ENCODE data around the gene SLC25A11. TPM values are rescaled to one million over a fixed set of nuclear protein-coding genes. Genes with fewer than 3 reads are reported as not detected.

Gene SLC25A11
- total RNA-seq, 1 experiment from 2014 or later, result 82.6 TPM

DNA sequence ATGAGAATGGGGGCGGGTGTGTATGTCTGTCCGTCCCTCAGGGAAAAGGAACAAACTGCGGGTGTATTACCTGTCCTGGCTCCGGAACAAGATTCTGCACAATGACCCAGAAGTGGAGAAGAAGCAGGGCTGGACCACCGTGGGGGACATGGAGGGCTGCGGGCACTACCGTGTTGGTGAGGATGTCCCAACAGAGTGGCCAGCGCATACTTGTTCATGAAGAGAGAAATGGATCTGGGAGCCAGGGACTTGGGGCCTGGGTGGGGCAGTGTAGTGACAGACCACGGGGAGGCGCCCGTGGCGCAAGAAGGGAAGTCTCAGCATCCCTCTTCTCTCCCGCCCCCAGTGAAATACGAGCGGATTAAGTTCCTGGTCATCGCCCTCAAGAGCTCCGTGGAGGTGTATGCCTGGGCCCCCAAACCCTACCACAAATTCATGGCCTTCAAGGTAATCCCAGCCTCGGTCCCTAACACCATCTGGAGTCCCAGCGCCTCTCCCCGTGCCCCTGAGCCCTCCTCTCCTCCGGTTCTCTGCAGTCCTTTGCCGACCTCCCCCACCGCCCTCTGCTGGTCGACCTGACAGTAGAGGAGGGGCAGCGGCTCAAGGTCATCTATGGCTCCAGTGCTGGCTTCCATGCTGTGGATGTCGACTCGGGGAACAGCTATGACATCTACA, 44.1 kb downstream of the SLC25A11 start:
- no peak for DNase-seq (ENCODE audit: low spot score)

DNA sequence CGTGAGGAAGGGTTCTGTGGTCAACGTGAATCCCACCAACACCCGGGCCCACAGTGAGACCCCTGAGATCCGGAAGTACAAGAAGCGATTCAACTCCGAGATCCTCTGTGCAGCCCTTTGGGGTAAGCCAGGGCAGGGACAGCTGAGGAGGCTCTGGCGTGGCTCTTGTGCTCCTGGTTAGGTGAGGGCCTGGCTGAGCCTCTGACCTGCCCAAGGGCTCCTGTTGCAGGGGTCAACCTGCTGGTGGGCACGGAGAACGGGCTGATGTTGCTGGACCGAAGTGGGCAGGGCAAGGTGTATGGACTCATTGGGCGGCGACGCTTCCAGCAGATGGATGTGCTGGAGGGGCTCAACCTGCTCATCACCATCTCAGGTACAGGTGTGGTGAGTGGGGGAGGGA, 44.7 kb downstream of the SLC25A11 start:
- DNase-seq (ENCODE audit: low spot score), result no peak

DNA sequence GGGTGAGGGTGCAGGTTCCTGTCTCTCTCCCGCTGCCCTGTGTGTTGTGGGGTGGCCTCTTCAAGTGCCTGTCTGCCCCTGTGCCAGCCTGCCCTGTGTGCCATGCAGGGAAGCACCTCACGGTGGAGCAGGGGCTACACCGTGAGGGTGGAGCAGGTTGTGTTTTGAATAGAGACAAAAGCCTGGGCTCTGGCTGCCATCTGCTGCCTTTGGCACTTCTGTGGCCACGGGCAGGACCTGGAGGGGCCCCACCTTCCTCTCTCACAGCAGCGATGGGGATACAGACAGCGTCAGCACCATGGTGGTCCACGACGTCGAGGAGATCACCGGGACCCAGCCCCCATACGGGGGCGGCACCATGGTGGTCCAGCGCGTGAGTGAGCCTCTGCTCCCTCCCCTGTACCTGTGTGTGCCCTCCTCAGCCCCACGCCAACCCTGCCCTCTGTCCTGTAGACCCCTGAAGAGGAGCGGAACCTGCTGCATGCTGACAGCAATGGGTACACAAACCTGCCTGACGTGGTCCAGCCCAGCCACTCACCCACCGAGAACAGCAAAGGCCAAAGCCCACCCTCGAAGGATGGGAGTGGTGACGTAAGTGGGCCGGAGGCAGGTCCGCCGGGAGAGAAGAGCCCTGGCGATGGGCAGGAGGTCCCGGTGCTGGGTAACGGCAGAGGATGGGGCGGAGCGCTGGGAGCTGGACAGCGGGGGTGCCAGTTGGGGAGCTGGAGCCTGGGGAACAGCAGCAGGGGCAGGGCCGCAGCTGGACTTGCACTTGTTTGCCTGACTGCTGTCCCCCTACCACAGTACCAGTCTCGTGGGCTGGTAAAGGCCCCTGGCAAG, 45.9 kb downstream of the SLC25A11 start:
- DNase-seq (ENCODE audit: low spot score), result no peak

DNA sequence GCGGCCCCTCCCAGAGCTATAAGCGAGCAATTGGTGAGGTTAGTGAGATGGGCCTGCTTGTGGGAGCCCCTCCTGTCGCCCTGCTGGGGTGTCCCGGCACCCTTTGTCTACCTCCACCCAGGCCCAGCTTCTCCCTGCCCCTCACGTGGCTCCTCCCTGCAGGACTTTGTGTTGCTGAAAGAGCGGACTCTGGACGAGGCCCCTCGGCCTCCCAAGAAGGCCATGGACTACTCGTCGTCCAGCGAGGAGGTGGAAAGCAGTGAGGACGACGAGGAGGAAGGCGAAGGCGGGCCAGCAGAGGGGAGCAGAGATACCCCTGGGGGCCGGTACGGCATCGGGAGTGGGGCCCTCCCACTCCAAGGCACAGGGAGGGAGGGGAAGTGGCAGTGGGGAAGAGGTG, 46.6 kb downstream of the SLC25A11 start:
- no peak for DNase-seq (ENCODE audit: low spot score)

DNA sequence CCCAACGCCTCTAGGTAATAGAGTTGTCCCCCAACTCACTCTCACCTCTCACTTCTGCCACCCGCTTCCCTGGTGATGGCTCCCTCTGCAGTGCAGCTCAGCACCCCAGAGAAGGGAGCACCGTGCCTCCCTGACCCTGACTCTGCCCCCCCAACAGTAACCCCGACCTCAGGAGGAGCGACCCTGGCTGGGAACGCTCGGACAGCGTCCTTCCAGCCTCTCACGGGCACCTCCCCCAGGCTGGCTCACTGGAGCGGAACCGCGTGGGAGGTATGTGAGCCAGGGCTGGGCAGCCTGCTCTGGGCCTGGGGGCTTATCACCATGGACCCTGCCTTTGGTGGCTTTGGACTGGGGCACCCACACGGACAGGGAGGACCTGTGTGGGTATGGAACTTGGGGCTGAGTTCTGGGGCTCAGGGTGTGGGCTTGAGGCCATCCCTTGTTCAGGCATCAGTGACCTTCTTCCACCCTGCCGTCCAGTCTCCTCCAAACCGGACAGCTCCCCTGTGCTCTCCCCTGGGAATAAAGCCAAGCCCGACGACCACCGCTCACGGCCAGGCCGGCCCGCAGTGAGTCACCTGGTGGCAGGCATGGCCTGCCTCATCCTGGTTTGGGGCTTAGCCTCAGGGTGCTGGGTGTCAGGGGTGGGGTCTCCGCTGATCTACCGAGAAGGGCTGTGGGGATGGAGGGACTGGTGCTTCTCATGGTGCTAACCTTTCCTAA, 47.2 kb downstream of the SLC25A11 start:
- DNase-seq (ENCODE audit: low spot score), result no peak

DNA sequence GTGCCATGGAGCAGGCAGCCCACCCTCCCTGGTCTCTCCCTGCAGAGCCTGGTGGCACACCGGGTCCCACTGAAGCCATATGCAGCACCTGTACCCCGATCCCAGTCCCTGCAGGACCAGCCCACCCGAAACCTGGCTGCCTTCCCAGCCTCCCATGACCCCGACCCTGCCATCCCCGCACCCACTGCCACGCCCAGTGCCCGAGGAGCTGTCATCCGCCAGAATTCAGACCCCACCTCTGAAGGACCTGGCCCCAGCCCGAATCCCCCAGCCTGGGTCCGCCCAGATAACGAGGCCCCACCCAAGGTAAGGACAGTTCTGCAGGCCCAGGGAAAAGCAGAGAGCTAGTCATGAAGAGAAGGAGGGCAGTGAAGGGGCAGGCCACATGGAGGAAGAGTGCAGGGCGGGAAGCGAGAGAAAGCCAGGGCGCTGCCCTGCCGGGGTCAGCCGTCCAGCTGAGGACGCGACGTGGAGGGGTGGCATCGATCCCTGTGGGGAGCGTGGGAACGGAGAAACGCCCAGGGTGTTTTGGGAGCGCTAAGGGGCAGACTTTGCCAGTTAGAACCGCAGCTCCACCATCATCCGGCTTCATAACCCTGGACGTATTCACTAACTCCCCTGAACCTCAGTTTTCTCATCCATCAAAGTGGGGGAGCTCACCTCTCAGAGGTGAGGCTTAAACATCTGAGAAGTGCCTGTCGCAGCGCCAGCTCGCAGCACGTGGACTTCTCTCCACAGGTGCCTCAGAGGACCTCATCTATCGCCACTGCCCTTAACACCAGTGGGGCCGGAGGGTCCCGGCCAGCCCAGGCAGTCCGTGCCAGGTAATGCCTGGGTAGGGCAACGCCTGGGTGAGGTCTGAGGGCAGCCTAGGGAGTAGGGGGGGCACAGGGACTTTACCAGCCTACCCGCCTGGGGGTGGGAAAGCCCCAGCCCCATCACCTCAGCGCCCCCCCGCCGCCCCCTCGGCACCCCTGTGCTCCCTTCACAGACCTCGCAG, 48.1 kb downstream of the SLC25A11 start:
- no peak for DNase-seq (ENCODE audit: low spot score)

DNA sequence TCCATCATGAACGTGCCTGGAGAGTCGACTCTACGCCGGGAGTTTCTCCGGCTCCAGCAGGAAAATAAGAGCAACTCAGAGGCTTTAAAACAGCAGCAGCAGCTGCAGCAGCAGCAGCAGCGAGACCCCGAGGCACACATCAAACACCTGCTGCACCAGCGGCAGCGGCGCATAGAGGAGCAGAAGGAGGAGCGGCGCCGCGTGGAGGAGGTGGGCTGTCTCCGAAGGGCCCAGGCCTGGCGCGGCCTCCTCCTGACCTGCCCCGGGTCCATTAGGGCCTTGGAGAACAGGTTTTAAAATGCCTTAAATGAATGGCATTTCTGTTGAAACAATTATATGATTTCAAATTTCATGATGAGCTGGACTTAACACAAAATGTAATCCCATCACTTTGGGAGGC, 52.3 kb downstream of the SLC25A11 start:
- DNase-seq (ENCODE audit: low spot score), result no peak

Other genes with a start within 250 kb of the SLC25A11 start
- gene PELP1, start 235.9 kb downstream of the SLC25A11 start, total RNA-seq (2014; rRNA removed; shearing (Covaris generic)), result 23.5 and 29.5 TPM in 2 replicates
- 6.7 and 12.3 TPM in 2 replicates for gene ARRB2, start 229.4 kb downstream of the SLC25A11 start, total RNA-seq (2014; rRNA removed; shearing (Covaris generic))
- 29.9 and 33.3 TPM in 2 replicates for gene MED11, start 208.6 kb downstream of the SLC25A11 start, total RNA-seq (2014; rRNA removed; shearing (Covaris generic))
- gene ZMYND15, start 200.2 kb downstream of the SLC25A11 start, total RNA-seq (2014; rRNA removed; shearing (Covaris generic)), result 0.07 and 0.21 TPM in 2 replicates
- 5.1 and 8.1 TPM in 2 replicates for gene CXCL16, start 200.1 kb downstream of the SLC25A11 start, total RNA-seq (2014; rRNA removed; shearing (Covaris generic))
- not detected in 2 replicates for gene TM4SF5, start 168.2 kb downstream of the SLC25A11 start, total RNA-seq (2014; rRNA removed; shearing (Covaris generic))
- gene VMO1, start 153.7 kb downstream of the SLC25A11 start, total RNA-seq (2014; rRNA removed; shearing (Covaris generic)), result not detected in 2 replicates
- not detected in 2 replicates for gene GLTPD2, start 151.1 kb downstream of the SLC25A11 start, total RNA-seq (2014; rRNA removed; shearing (Covaris generic))
- 351 and 425 TPM in 2 replicates for gene PSMB6, start 143.9 kb downstream of the SLC25A11 start, total RNA-seq (2014; rRNA removed; shearing (Covaris generic))
- gene PLD2, start 132.9 kb downstream of the SLC25A11 start, total RNA-seq (2014; rRNA removed; shearing (Covaris generic)), result 17.6 and 18.0 TPM in 2 replicates
- 31.4 and 31.6 TPM in 2 replicates for gene MINK1, start 106.7 kb downstream of the SLC25A11 start, total RNA-seq (2014; rRNA removed; shearing (Covaris generic))
- 0.07 and 0.48 TPM in 2 replicates for gene C17orf107, start 40.5 kb downstream of the SLC25A11 start, total RNA-seq (2014; rRNA removed; shearing (Covaris generic))
- not detected in 2 replicates for gene CHRNE, start 36.9 kb downstream of the SLC25A11 start, total RNA-seq (2014; rRNA removed; shearing (Covaris generic))
- gene GP1BA, start 7.8 kb downstream of the SLC25A11 start, total RNA-seq (2014; rRNA removed; shearing (Covaris generic)), result 0.17 TPM in 1 of 2 replicates, not detected in the other
- gene RNF167, start 222 bp upstream of the SLC25A11 start, total RNA-seq (2014; rRNA removed; shearing (Covaris generic)), result 48.2 and 49.2 TPM in 2 replicates
- 1,113 and 1,180 TPM in 2 replicates for gene PFN1, start 8.5 kb upstream of the SLC25A11 start, total RNA-seq (2014; rRNA removed; shearing (Covaris generic))
- gene ENO3, start 11.1 kb upstream of the SLC25A11 start, total RNA-seq (2014; rRNA removed; shearing (Covaris generic)), result 4.0 and 12.3 TPM in 2 replicates
- gene SPAG7, start 27.8 kb upstream of the SLC25A11 start, total RNA-seq (2014; rRNA removed; shearing (Covaris generic)), result 74.4 and 90.6 TPM in 2 replicates
- 2.4 and 7.1 TPM in 2 replicates for gene CAMTA2, start 47.6 kb upstream of the SLC25A11 start, total RNA-seq (2014; rRNA removed; shearing (Covaris generic))
- gene INCA1, start 57.5 kb upstream of the SLC25A11 start, total RNA-seq (2014; rRNA removed; shearing (Covaris generic)), result 0.88 and 1.5 TPM in 2 replicates
- gene KIF1C, start 57.9 kb upstream of the SLC25A11 start, total RNA-seq (2014; rRNA removed; shearing (Covaris generic)), result 123 and 125 TPM in 2 replicates
- gene SLC52A1, start 95.4 kb upstream of the SLC25A11 start, total RNA-seq (2014; rRNA removed; shearing (Covaris generic)), result 0.05 and 0.16 TPM in 2 replicates
- 0.72 and 1.1 TPM in 2 replicates for gene ZFP3, start 138.4 kb upstream of the SLC25A11 start, total RNA-seq (2014; rRNA removed; shearing (Covaris generic))
- not detected in 2 replicates for gene ZNF232, start 171.8 kb upstream of the SLC25A11 start, total RNA-seq (2014; rRNA removed; shearing (Covaris generic))
- 0.07 TPM in 1 of 2 replicates, not detected in the other for gene USP6, start 176.0 kb upstream of the SLC25A11 start, total RNA-seq (2014; rRNA removed; shearing (Covaris generic))